Esophagus (tissue), 2 donors: Measurements from ENCODE around the gene TBC1D23. TPM values are rescaled to one million over a fixed set of nuclear protein-coding genes. Genes with fewer than 3 reads are reported as not detected.
"Not testable (repeated sequence)": the region's sequence is repeated elsewhere in the genome, so short reads cannot be mapped to it uniquely, and the experiment has no call there.

Experiments
- H3K27ac ChIP-seq, 2 donors: one replicate each; pipeline ENCODE4 v1.5.1; 2013; ENCODE audit warnings: low read depth in 2 of 2, mild to moderate bottlenecking in 2 of 2, inconsistent platforms in 1 of 2, low read length in 1 of 2, moderate library complexity in 1 of 2
- H3K27me3 ChIP-seq, 2 donors: one replicate each; pipeline ENCODE4 v1.6.1; 2013; ENCODE audit warnings: low read length in 2 of 2, control low read depth in 1 of 2, mild to moderate bottlenecking in 1 of 2; ENCODE audit not compliant: insufficient read depth in 2 of 2, control insufficient read depth in 1 of 2
- H3K36me3 ChIP-seq, 2 donors: one replicate each; pipeline ENCODE4 v1.6.1; 2013; ENCODE audit warnings: low read length in 1 of 2; ENCODE audit not compliant: control insufficient read depth in 2 of 2, insufficient read depth in 2 of 2
- H3K4me1 ChIP-seq, 2 donors: one replicate each; pipeline ENCODE4 v1.6.1; 2013; ENCODE audit warnings: low read length in 1 of 2; ENCODE audit not compliant: control insufficient read depth in 2 of 2, insufficient read depth in 2 of 2
- H3K4me3 ChIP-seq, 2 donors: one replicate each; pipeline ENCODE4 v1.5.1; 2013; ENCODE audit warnings: low read length in 2 of 2, mild to moderate bottlenecking in 2 of 2, low read depth in 1 of 2, moderate library complexity in 1 of 2
- H3K9me3 ChIP-seq, 2 donors: one replicate each; pipeline ENCODE4 v1.6.1; 2013; ENCODE audit warnings: mild to moderate bottlenecking in 2 of 2, low read depth in 1 of 2, low read length in 1 of 2, moderate library complexity in 1 of 2; ENCODE audit not compliant: control insufficient read depth in 2 of 2, insufficient read depth in 1 of 2
- WGBS, 2 donors: extraction: QIAGEN DNeasy Blood & Tissue Kit; methylation state at CpG; one replicate each; pipeline ENCODE4 v1.1.7; 2013; 5-methylcytosine and 5-hydroxymethylcytosine counted together
- polyA plus RNA-seq, 2 donors: library from polyadenylated mRNA; stranded (reverse); fragments of 200-250 nt; gene quantifications; one replicate each; pipeline ENCODE4 v1.2.3, GENCODE V29; 2013
- donor health status: healthy with polysubstance abuse.
- donor health status: Bipolar disorder and iron deficiency.

Gene TBC1D23
- polyA plus RNA-seq, 2 donors, result 12.6 to 17.4 TPM

GRCh38 chr3:100333970-100334487, 73.2 kb downstream of the TBC1D23 start:
- Histone ChIP-seq H3K9me3 (no peaks in the 10 kb centered on the region), H3K4me1 (peaks cover 0 to 3% of the 10 kb centered on the region in 2 donors), H3K36me3 (no peaks in the 10 kb centered on the region), H3K4me3 (peak overlapping the region; percentile 76 to 93), H3K27ac (peak overlapping the region; percentile 77 to 80), H3K27me3 (no peaks in the 10 kb centered on the region)
- WGBS, 2 donors, result 38 to 42% methylated on average over 14 of the region's 14 CpGs

- Histone ChIP-seq H3K27me3 (no peaks in the 10 kb centered on the region), H3K36me3 (no peaks in the 10 kb centered on the region), H3K9me3 (no peaks in the 10 kb centered on the region), H3K4me1 (peaks cover 0 to 3% of the 10 kb centered on the region in 2 donors), H3K27ac (peak within 1 kb of the TSS; percentile 77 to 85), H3K4me3 (peak within 1 kb of the TSS; percentile 76 to 93)
- 0 to 1% methylated on average over 48 to 77 of the region's 77 CpGs for WGBS, 2 donors
Measured at GRCh38 chr3:100334488-100335351, 73.9 kb downstream of the TBC1D23 start, which contains the start of gene NIT2. Gene NIT2 (plus strand): TSS chr3:100334757. CDS start chr3:100334792, 35 bp downstream.

- 64 to 65% methylated on average over 14 of the region's 14 CpGs for WGBS, 2 donors
- no peaks in the 10 kb centered on the region for H3K9me3 ChIP-seq
- no peak overlapping the region for H3K27ac ChIP-seq
- H3K36me3 ChIP-seq, result no peaks in the 10 kb centered on the region
- H3K27me3 ChIP-seq, result no peaks in the 10 kb centered on the region
- H3K4me3 ChIP-seq, result peak overlapping the region in 1 of 2 donors; percentile 93
- H3K4me1 ChIP-seq, result peaks cover 0 to 3% of the 10 kb centered on the region in 2 donors
Measured at GRCh38 chr3:100335434-100335833, 74.6 kb downstream of the TBC1D23 start.

- H3K36me3 ChIP-seq, H3K4me3 ChIP-seq, H3K27ac ChIP-seq, H3K9me3 ChIP-seq, H3K4me1 ChIP-seq, H3K27me3 ChIP-seq: not testable (repeated sequence)
- WGBS, 2 donors, result 95 to 100% methylated on average over 9 to 10 of the region's 10 CpGs
Measured at GRCh38 chr3:100336229-100336628, 75.4 kb downstream of the TBC1D23 start.

- H3K27ac ChIP-seq, result no peak overlapping the region
- peaks cover 0 to 3% of the 10 kb centered on the region in 2 donors for H3K36me3 ChIP-seq
Measured at GRCh38 chr3:100338911-100339310, 78.1 kb downstream of the TBC1D23 start.

GRCh38 chr3:100339786-100340185, 79.0 kb downstream of the TBC1D23 start:
- 94 to 96% methylated on average over 5 of the region's 5 CpGs for WGBS, 2 donors
- H3K27ac ChIP-seq, result no peak overlapping the region
- peaks cover 0 to 3% of the 10 kb centered on the region in 2 donors for H3K4me1 ChIP-seq
- H3K4me3 ChIP-seq, result no peak overlapping the region
- H3K27me3 ChIP-seq, result no peaks in the 10 kb centered on the region
- peaks cover 0 to 3% of the 10 kb centered on the region in 2 donors for H3K36me3 ChIP-seq
- no peaks in the 10 kb centered on the region for H3K9me3 ChIP-seq

More at GRCh38 chr3:100338911-100339310, 78.1 kb downstream of the TBC1D23 start:
- no peaks in the 10 kb centered on the region for H3K27me3 ChIP-seq
- peaks cover 0 to 3% of the 10 kb centered on the region in 2 donors for H3K4me1 ChIP-seq
- no peak overlapping the region for H3K4me3 ChIP-seq
- no peaks in the 10 kb centered on the region for H3K9me3 ChIP-seq
- 88 to 90% methylated on average over 10 of the region's 10 CpGs for WGBS, 2 donors

- Histone ChIP-seq H3K27ac (no peak overlapping the region), H3K9me3 (no peaks in the 10 kb centered on the region), H3K4me3 (no peak overlapping the region), H3K27me3 (no peaks in the 10 kb centered on the region), H3K4me1 (peaks cover 0 to 1% of the 10 kb centered on the region in 2 donors), H3K36me3 (peaks cover 3% of the 10 kb centered on the region in 2 donors)
- 97 to 100% methylated on average over 1 of the region's 1 CpG for WGBS, 2 donors
Measured at GRCh38 chr3:100340527-100340926, 79.7 kb downstream of the TBC1D23 start.

GRCh38 chr3:100348727-100349126, 87.9 kb downstream of the TBC1D23 start:
- H3K27me3 ChIP-seq, result no peaks in the 10 kb centered on the region
- H3K9me3 ChIP-seq, result peaks cover 0 to 3% of the 10 kb centered on the region in 2 donors
- WGBS, 2 donors, result 93 to 94% methylated on average over 5 of the region's 5 CpGs
- H3K27ac ChIP-seq, result no peak overlapping the region
- H3K4me3 ChIP-seq, result no peak overlapping the region
- H3K4me1 ChIP-seq, result no peaks in the 10 kb centered on the region
- peaks cover 22% of the 10 kb centered on the region in 2 donors for H3K36me3 ChIP-seq

GRCh38 chr3:100351770-100352169, 91.0 kb downstream of the TBC1D23 start:
- peaks cover 19 to 22% of the 10 kb centered on the region in 2 donors for H3K36me3 ChIP-seq
- H3K9me3 ChIP-seq, H3K4me3 ChIP-seq, H3K4me1 ChIP-seq, H3K27me3 ChIP-seq, H3K27ac ChIP-seq: not testable (repeated sequence)
- 92 to 100% methylated on average over 1 of the region's 2 CpGs for WGBS, 2 donors
